Stimulated activated CD8-positive, alpha-beta memory T cell treated with anti-CD3 and anti-CD28 coated beads, Interleukin-12 subunit alpha, Interleukin-12 subunit beta, amount 100 ng/mL, for 24 hours (primary cell): ENCODE results near the gene TNFSF4.
"Not testable (repeated sequence)": the region's sequence is repeated elsewhere in the genome, so short reads cannot be mapped to it uniquely, and the experiment has no call there.

Source experiments
- DNase-seq: peaks from one replicate; pipeline ENCODE4 v3.0.0-alpha.2; 2020; ENCODE audit errors: extremely low read depth

Gene TNFSF4, protein sequence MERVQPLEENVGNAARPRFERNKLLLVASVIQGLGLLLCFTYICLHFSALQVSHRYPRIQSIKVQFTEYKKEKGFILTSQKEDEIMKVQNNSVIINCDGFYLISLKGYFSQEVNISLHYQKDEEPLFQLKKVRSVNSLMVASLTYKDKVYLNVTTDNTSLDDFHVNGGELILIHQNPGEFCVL

DNA sequence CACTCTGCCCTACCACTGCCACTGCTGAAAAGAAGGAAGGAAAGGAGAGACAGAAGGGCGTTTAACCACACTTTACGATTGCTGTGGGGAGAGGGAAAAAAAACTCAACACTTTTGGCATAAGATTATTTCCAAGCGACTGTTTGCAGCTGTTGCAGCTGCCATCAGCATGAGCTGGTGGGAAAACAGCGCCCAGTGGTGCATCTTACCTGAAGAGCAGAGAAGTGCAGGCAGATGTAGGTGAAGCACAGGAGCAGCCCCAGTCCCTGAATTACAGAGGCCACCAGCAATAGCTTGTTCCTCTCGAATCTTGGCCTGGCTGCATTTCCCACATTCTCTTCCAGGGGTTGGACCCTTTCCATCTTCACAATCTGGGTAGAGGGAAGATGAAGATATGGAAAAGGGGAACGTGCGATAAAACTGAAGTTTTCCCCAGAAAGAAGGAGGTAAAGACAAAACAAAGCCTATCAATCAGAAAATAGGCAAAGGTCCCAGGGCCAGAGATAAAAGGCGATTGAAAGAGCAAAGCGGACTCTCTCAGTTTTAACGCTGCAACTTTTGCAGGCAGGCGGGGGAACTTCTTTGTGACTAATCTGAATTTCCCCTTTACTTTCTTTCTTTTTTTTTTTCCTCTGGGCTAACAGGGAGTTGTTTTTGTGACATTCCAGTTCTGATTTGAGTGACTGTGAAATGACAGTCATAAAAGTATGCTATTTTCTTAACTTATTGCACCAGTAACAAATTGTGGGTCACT, at the start of gene TNFSF4:
Gene TNFSF4, minus strand, starts transcription at position 516 of the 753 bp plus-strand sequence. Its CDS starts 155 bp downstream, at position 361.
- DNase-seq: no peak

DNA sequence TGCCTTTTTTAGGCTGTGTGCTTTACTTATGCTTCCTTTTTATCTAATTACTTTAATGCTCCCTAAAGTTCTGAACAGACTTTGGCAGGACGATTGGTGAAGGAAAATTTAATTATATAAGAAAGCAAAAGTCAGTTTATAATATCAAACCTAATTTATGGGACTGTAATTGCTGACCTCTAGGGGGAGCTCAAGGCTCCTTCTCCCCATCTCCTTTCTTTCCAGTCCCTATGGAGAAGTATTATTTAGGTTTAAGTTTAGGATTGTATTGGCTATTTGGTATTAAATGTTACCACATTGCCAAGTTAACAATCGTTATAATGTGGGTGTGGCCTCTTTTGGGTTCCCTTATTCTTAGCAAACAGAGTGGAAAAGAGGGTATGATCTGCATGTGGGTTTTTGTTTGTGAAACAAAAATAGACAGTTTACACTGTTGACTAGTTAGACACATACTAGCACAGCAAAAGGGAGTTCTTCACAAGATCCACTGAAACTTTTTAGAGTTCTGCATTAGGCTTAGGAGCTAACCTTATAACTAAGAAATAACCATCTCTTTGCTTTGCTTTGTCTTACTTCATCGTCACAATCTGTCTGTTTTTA, 48.2 kb upstream of the TNFSF4 start:
- DNase-seq: no peak

DNA sequence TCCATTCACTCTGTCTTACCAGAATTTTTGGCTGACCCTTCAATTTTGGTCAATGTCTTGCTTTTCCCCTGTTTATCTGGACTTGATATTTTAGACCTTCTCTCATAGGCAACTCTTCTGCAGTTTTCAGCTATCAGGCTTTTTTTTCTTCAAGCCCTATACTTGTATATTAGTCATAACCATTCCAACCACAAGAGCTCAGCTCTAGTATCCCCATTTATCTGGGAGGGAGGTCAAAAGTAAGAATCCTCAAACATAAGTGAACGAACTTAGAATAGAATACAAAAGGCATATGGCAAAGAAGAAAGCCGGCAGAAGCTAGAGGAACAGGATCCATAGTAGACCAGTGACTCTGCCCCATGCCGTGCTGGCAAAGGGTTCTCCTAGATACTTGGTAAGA, 45.9 kb upstream of the TNFSF4 start:
- DNase-seq: no peak

DNA sequence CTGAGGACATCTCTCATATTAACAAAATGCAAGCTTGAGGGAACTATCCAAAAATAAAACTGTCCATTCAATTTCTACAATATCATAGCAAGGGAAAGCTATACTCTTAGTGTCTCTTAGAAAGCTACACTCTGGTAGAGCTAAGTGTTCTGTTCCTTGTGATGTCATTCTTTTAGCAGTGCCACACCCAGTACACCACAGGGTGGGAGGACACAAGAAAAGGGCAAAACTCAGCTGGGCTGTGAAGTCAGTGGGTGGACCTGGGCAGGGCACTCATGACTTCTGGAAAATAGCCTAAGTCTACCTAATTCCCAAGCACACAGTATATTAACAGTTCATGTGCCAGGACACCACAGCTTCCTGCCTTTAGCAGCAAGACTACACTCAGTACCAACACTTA, 42.2 kb upstream of the TNFSF4 start:
- no peak for DNase-seq

DNA sequence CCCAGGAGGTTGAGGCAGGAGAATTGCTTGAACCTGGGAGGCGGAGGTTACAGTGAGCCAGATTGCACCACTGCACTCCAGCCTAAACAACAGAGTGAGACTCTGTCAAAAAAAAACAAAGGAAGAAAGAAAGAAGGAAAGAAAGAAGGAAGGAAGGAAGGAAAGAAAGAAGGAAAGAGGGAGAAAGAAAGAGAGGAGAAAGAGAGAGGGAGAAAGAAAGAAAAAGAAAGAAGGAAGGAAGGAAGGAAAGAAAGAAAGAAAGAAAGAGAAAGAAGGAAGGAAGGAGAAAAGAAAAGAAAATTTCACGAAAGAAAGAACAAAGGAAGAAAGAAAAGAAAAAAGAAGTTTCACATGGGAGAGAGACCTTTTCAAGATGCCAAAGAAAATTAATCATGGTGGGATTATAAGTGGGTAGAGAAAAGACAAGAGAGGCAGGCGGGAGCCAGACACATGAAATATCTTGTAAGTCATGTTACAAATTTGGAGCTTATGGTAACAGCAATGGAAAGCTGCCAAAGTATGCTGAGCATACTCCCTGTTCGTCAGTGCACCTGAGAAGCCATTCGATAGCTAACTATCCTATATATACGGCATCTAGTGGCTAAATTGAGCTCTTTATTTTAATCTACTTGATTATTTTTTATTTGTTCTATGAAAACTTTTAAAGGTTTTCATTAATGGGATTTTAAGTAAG, 41.3 kb upstream of the TNFSF4 start:
- DNase-seq: no peak

DNA sequence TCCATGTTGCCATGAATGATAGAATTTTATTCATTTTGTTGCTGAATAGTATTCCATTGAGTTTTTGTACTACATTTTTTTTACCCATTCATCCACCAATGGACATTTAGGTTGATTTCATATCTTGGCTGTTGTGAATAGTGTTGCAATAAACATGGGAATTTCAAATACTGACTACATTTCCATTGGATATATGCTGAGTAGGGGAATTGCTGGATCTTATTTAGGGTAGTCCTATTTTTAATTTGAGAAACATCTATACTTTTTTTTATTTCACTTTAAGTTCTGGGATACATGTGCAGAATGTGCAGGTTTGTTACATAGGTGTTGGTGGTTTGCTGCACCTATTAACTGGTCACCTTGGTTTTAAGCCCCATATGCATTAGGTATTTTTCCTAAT, 38.8 kb upstream of the TNFSF4 start:
- no peak for DNase-seq

DNA sequence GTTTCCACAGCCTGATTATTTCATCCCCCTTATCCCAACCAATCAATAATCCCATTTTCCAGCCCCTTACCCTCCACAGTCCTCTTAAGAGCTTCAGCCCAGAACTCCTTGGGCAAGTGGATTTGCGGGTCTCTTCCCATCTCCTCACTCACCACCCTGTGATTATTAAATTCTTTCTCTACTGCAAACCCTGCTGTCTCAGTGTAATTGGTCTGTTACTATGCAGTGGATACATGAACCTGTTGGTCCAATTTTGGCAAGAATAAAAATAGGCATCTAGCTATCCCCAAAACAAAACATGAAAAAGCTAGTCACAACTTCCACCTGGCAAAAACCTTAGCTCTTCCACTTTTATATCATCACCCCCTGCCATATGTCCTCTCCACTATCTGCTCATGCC, 36.2 kb upstream of the TNFSF4 start:
- no peak for DNase-seq

DNA sequence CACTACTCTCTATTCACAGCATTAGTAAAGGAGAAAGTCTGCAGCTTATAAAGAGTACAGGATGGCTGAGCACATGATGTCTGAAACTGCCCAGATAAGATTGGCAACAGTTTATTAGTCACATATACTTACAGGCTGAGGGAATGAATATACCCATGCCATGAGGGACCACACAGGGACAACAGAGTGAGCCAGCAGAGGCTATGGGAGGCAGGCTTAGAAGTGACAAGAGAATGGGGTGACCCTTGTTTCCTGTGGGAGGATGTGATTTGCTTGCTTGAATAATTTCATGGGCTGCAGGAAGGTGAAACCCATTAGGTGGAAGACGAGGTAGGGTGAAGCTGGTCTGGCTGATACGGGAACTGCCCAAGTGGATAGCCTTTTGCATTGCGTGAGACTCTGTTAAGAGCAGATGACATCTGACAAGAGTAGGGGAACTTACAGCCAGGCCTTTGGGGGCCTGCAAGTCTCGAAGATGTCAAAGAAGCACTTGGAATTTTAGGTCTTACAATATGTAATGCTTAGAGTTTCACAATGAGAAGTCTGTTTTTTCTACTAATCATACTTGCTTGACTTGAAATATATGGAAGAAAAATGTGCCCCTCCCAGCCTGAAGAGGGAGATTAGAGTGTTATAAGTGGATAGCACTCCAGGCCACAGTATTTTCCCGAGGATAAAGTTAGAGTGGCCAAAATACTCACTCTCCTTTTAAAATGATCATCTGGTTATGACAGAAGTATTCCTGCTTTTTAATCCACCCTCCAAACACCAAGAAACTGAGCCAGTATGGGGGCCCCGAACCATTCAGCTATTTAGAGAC, 34.6 kb upstream of the TNFSF4 start:
- no peak for DNase-seq

DNA sequence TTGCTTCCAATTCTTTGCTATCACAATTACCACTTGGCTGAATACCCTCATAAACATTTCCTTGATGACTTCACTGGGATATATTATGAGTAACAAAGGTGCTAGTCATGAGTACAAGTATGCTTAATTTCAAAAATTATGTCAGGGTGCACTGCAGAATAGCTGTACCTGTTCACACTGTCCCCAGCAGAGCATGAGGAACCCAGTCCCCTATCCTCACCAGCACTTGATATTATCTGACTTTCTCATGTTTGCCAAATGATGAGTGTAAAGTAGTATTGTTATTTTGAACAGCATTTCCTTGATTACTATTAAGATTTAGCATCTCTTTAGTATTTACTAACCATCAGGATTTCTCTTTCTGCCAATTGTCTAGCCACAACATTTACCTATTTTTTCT, 33.5 kb upstream of the TNFSF4 start:
- DNase-seq: no peak

DNA sequence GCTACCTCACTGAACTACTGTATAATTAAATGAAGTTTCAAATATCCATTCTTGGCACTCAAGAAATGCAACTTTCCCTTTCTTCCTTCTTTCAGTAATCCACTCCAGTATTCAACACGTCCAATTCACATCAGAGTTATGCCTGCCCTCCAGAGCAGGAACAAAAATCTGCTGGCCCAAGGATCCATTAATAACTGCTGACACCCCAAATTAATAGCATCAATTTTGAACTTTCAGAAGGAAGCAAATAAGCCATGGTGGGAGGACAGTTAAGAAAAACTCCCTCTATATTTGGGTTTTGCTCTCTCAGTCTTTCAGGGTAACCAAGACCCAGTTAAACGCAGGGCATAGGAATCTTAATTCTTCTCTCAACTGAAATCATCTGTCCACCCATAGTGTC, 31.9 kb upstream of the TNFSF4 start:
- DNase-seq: no peak

DNA sequence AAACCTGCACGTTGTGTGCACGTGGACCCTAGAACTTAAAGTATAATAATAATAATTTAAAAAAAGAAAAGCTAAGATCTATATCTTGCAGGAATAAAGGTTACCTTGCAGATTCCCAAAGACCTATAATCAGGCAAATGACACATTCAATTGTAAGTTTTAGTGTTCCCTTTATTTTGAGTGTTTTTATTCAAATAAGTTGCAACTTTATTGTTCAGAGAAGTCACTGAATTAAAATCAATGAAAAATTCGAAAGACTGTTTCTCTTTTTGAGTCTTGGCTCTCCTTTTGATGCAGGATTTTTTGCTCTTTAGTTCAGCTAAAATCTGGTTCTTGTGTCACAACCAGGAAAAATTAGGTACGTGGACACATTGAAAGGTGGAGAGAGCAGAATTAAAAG, 27.8 kb upstream of the TNFSF4 start:
- DNase-seq: no peak

DNA sequence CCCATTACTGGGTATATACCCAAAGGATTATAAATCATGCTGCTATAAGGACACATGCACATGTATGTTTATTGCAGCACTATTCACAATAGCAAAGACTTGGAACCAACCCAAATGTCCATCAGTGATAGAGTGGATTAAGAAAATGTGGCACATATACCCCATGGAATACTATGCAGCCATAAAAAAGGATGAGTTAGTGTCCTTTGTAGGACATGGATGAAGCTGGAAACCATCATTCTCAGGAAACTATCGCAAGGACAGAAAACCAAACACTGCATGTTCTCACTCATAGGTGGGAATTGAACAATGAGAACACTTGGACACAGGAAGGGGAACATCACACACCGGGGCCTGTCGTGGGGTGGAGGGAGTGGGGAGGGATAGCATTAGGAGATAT, 27.3 kb upstream of the TNFSF4 start:
- DNase-seq: not testable (repeated sequence)

DNA sequence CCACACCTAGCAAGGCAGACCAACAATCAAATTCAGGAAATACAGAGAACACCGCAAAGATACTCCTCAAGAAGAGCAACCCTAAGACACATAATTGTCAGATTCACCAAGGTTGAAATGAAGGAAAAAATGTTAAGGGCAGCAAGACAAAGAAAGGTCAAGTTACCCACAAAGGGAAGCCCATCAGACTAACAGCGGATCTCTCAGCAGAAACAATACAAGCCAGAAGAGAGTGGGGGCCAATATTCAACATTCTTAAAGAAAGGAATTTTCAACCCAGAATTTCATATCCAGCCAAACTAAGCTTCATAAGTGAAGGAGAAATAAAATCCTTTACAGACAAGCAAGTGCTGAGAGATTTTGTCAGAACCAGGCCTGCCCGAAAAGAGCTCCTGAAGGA, 21.9 kb upstream of the TNFSF4 start:
- DNase-seq: not testable (repeated sequence)

DNA sequence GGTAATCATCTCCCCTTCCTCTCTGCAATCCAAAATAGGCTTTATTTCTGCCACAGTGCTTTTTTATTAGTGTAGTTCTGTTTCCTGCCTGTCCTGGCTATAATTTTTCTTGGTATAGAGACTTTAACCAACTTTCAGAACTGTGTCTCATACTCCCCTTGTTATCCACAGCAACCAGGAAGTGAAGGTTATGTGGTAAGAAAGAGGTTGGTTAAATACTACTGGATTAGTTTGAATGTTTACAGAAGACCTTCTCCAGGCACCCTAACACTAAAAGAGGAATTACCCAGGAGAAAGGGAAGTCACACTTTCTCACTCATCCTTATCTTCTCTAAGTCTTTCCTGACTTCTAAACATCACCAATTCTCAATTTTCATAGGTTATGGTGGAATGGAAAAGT, 17.8 kb upstream of the TNFSF4 start:
- DNase-seq: no peak

DNA sequence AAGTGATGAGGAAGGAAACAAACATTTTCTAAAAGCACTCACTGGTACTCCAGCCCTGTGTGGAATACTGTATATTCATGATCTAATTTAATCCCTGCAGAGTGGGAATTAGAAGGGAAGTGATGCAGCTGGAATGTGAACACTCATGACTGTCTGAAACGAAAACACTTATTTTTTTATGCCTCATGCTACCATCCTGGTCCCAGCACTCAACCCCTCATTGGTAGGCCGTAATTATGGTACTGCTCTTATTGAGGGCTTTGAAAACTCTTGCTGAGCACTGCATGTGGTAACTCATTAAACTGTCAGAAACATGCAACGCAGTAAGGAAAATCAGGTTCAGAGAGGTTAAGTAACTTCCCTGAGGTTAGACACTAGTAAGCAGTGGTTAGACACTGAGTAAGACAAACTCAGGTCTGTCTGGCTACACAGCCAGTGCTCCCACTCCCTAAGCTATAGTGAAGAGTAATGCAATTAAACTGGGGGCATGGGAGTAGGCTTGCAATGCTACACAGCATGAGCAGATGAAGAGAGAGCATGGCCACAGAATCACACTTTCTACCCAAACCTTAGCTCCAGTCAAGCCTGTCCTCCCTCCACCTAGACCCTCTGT, 17.3 kb upstream of the TNFSF4 start:
- DNase-seq: no peak

DNA sequence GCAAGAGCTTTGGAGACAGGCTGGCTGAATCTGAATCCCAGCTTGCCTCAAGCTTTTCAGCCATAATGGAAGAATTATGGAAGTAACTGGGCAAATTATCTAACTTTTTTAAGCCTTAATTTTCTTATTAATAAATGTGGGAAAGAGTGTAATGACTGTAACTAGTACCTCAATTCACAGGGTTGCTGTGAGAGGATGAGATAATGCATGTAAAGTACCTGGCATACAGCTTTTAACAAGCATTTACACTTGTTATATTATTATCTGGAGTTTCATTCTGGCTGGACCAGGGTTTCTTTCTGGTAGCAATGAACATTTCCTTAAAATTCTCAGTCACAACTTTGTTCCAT, 15.9 kb upstream of the TNFSF4 start:
- DNase-seq: no peak

DNA sequence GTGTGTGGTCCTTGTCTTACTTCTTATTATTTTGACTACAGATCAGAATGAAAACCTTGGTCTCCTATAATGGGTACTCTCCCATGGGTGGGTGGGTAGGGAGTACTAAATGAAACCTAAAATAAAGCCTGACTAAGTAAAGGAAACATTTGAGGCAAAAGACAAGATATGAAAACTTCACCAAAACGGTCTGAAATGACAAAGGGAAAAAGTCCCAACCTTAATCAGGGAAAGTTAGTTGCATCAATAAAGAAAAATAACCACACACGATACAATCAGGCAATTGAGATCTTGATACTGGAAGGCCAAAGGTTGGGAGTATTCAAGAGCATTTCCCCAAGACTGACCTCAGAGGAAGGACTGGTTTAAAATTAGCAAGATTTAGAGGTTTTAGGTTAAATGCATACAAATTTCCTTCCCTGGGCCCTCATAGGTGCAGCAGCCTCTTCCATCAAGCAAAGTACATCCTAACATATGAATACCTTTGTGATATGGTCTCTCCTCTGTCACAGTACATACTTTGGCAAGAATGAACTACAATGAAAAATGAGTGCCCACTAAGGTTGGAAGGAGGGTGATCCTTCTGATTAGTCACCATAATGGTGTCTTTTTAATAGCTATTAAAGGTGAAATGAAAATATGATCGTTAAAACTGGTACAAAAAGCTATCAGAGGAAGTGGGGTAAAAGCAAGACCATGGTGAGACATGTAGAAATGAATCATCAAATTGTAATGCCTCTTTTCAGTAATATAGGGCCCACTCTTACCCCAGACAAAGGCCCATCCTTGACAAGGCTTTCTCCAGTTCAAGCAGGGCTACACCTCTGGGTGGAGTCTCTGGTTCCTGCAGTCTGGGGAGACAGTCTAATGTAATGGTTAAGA, 15.3 kb upstream of the TNFSF4 start:
- DNase-seq: no peak

DNA sequence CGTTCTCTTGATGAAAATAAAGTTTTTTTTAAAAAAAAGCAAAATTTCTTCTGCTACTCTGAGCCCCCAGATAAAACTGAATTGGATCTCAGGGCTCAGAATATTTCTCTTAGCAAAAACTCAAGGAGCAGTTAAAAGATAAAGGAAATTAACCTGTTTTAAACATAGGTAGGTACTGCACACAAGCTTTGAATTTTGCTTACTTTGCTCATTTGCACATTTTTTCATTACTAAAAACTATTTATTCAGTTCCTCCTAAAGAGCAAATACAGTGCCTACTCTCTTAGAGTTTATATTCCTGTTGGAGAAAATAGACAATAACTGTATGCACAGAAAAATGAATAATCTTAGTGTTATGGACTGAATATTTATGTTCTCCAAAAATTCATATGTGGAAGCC, 13.0 kb upstream of the TNFSF4 start:
- DNase-seq: no peak

DNA sequence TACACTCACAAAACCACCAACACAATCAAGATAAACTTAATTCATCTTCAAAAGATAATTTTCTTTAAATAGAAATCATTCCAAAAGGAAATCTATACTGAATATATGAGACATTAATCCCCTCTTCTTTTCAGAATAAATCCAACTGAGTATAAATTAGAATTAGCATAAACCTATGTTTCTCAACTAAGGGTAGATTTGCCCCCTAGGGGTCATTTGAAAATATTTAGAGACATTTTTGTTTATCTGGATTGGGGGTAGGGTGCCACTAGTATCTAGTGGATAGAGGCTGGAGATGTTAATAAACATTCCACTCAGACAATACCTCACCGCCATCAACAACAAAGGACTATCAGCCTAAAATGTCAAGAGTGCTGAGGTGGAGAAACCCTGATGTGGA, 6.5 kb upstream of the TNFSF4 start:
- DNase-seq: no peak

DNA sequence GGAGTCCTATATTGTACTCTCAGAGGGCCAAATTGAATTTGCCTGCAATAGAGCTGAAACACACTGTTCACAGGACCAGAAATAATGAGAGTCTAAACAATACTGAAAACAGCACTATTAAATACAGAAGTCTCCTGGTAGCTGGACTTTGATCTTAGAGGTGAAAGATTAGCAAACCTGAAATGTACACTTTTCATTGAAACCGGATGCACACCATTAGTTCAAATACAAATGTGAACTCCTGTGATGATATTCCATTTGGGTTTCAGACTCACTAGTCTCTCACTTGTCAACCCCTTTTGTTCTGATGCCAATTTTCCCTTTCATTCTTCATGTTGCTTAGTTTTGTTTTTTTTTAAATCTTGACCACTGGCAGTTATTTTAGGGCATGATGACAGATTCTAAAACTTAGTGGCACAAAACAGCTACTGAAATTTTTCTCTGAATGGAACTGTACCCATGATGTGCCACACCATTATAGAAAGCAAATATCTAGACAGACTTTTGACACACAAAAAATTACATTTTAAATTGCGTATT, 5.9 kb upstream of the TNFSF4 start:
- DNase-seq: no peak
